Keratinocyte (primary cell): ENCODE measurements around the gene HCN2.

Source experiments
- CTCF ChIP-seq, 3 experiments: IDR thresholded peaks in 1 of 3; conservative IDR thresholded peaks in 1 of 3; optimal IDR thresholded peaks in 1 of 3; 2 replicates in 2 of 3; 3 replicates in 1 of 3; pipeline versions ENCODE3 to v1.5.1; 2011; ENCODE audit warnings: low read length in 3 of 3, mild to moderate bottlenecking in 3 of 3, moderate library complexity in 2 of 3, control low read depth in 1 of 3, inconsistent platforms in 1 of 3; ENCODE audit not compliant: insufficient read depth in 2 of 3; ENCODE audit errors: extremely low read depth in 1 of 3
- EZH2 ChIP-seq: IDR thresholded peaks from one replicate; pipeline ENCODE4 v1.6.1; 2012; ENCODE audit warnings: inconsistent platforms, mild to moderate bottlenecking, low read length, moderate library complexity

GRCh38 chr19:577439-578392, 12.0 kb upstream of the HCN2 start:
- TF ChIP-seq CTCF (optimal IDR thresholded peaks at IDR 0.05 in 1 of 3, IDR thresholded peaks at IDR 0.05 in 1 of 3, conservative IDR thresholded peaks at IDR 0.05 in 1 of 3; ENCODE audit: extremely low read depth in 1 of 3, insufficient read depth in 2 of 3, low read length in 3 of 3) (no peak), EZH2 (no peak)
